Measurements from ENCODE around the gene DAZAP2. TPM values are rescaled to one million over a fixed set of nuclear protein-coding genes. Genes with fewer than 3 reads are reported as not detected.
"Not testable (repeated sequence)": the region's sequence is repeated elsewhere in the genome, so short reads cannot be mapped to it uniquely, and the experiment has no call there.

The DAZAP2 gene
- total RNA-seq, 1 experiment from 2014 or later = 74.2 TPM

DNA sequence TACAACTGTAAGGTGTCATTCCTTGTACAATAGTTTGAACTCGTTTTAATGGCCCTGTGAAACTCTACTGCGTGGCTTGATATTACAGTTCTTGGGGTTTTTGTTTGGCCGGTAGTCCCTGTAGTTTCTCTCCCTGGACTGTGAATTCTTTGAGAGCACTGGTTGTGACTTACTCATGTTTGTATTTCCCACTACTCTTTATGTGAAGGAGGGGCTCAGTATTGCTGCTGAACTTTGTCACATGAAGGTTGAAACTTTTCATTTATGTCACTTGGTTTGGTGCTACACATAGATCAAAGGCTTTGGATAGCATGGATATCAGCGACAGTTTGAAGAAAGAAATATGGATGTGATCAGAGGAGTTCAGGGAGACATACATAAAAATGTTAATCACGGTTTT is 19.3 kb upstream of the DAZAP2 start:
- intact Hi-C loops (cut with micrococcal nuclease) = loop anchor here (1.0 to 5.0 kb wide), 3 partner anchors 20 to 172 kb away; partner anchors contain the start of genes LETMD1 and TFCP2
- Mint-ChIP-seq H3K4me3 (ENCODE audit: unreplicated experiment) (no peak overlapping the region), H3K4me1 (ENCODE audit: insufficient read depth, unreplicated experiment) (peaks cover 6% of the 10 kb centered on the region), H3K27me3 (ENCODE audit: insufficient read depth, unreplicated experiment) (no peaks in the 10 kb centered on the region), H3K27ac (ENCODE audit: low read depth, unreplicated experiment) (no peak overlapping the region), H3K9me3 (ENCODE audit: unreplicated experiment) (no peaks in the 10 kb centered on the region), H3K36me3 (ENCODE audit: insufficient read depth, unreplicated experiment) (no peaks in the 10 kb centered on the region)
- DNase-seq (ENCODE audit: unreplicated experiment) = no peak
- ChIA-PET CTCF (interaction anchor here (1.6 kb wide), 2 partner anchors 11 to 15 kb away, joined by 5 to 7 read pairs; no protein-coding TSS in a partner anchor), POLR2A (interaction anchor here (1.2 to 3.3 kb wide), 5 partner anchors 10 to 137 kb away, joined by 3 to 38 read pairs (median 6); partner anchors contain the start of gene DAZAP2)
- no TSS peak for BruUV-seq (replicated peaks)
- TF ChIP-seq, protein P1, sequence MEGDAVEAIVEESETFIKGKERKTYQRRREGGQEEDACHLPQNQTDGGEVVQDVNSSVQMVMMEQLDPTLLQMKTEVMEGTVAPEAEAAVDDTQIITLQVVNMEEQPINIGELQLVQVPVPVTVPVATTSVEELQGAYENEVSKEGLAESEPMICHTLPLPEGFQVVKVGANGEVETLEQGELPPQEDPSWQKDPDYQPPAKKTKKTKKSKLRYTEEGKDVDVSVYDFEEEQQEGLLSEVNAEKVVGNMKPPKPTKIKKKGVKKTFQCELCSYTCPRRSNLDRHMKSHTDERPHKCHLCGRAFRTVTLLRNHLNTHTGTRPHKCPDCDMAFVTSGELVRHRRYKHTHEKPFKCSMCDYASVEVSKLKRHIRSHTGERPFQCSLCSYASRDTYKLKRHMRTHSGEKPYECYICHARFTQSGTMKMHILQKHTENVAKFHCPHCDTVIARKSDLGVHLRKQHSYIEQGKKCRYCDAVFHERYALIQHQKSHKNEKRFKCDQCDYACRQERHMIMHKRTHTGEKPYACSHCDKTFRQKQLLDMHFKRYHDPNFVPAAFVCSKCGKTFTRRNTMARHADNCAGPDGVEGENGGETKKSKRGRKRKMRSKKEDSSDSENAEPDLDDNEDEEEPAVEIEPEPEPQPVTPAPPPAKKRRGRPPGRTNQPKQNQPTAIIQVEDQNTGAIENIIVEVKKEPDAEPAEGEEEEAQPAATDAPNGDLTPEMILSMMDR (IDR thresholded peaks at IDR 0.05; ENCODE audit: unreplicated experiment) = no peak

DNA sequence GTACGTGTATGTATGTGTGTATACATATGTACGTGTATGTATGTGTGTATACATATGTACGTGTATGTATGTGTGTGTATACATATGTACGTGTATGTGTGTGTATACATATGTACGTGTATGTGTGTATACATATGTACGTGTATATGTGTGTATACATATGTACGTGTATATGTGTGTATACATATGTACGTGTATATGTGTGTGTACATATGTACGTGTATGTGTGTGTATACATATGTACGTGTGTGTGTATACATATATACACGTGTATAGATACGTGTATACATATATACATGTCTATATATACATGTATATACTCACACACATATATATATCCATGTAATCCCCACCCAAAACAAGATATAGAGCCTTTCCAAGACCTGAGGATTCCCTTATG is 18.8 kb upstream of the DAZAP2 start:
- not testable (repeated sequence) for BruUV-seq (replicated peaks)

DNA sequence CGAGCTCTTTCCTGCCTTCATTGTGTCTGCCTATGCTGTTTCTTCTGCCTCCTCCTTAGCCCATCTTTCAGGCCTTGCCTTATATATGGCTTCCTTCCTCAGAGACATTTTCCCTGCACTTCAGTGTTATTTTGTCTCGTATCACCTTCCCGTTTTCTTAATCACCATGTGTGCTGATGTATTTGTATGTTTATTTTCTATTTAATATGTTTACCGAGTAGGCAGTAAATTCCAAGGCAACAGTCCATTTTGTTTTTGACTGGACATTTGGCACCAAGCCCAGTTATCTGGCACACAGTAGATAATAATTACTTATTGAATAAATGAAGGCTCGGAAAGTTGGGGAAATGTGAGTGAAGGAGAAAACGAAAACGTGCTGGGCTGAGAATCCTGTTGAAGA is 16.2 kb upstream of the DAZAP2 start:
- Mint-ChIP-seq H3K27ac (ENCODE audit: low read depth, unreplicated experiment) (no peak overlapping the region), H3K4me1 (ENCODE audit: insufficient read depth, unreplicated experiment) (peaks cover 6% of the 10 kb centered on the region), H3K36me3 (ENCODE audit: insufficient read depth, unreplicated experiment) (no peaks in the 10 kb centered on the region), H3K9me3 (ENCODE audit: unreplicated experiment) (no peaks in the 10 kb centered on the region), H3K4me3 (ENCODE audit: unreplicated experiment) (no peak overlapping the region), H3K27me3 (ENCODE audit: insufficient read depth, unreplicated experiment) (no peaks in the 10 kb centered on the region)
- intact Hi-C loops (cut with micrococcal nuclease) = no loop called here
- TF ChIP-seq, protein P1 (IDR thresholded peaks at IDR 0.05; ENCODE audit: unreplicated experiment) = no peak
- CTCF ChIA-PET = interaction anchor here (0.6 kb wide), 1 partner anchor 24 kb away, joined by 3 read pairs; no protein-coding TSS in a partner anchor
- no TSS peak for BruUV-seq (replicated peaks)
- POLR2A ChIA-PET = interaction anchor here (2.1 kb wide), 1 partner anchor 16 kb away, joined by 11 read pairs; the partner anchor contains the start of gene DAZAP2
- no peak for DNase-seq (ENCODE audit: unreplicated experiment)

More for the DNA sequence above, 18.8 kb upstream of the DAZAP2 start:
- intact Hi-C loops (cut with micrococcal nuclease) = loop anchor here (1.0 to 5.0 kb wide), 3 partner anchors 19 to 173 kb away; partner anchors contain the start of genes LETMD1 and TFCP2
- H3K27me3 Mint-ChIP-seq (ENCODE audit: insufficient read depth, unreplicated experiment); DNase-seq (ENCODE audit: unreplicated experiment); POLR2A ChIA-PET; H3K4me1 Mint-ChIP-seq (ENCODE audit: insufficient read depth, unreplicated experiment); H3K9me3 Mint-ChIP-seq (ENCODE audit: unreplicated experiment); H3K36me3 Mint-ChIP-seq (ENCODE audit: insufficient read depth, unreplicated experiment); H3K4me3 Mint-ChIP-seq (ENCODE audit: unreplicated experiment); H3K27ac Mint-ChIP-seq (ENCODE audit: low read depth, unreplicated experiment): not testable (repeated sequence)
- CTCF ChIA-PET = interaction anchor here (0.6 kb wide), 1 partner anchor 175 kb away, joined by 3 read pairs; no protein-coding TSS in a partner anchor

DNA sequence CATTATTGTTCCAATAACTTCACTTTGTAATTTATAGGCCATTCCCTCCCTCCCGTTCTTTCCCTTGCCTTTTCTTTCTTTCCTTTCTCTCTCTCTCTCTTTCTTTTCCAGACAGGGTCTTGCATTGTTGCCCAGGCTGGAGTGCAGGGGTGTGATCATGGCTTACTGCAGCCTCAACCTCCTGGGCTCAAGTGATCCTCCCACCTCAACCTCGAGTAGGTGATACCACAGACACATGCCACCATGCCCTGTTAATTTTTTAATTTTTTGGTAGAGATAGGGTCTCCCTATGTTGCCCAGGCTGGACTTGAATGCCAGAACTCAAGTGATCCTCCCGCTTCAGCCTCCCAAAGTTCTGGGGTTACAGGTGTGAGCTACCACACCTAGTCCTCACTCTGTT is 14.0 kb upstream of the DAZAP2 start:
- no peaks in the 10 kb centered on the region for H3K36me3 Mint-ChIP-seq (ENCODE audit: insufficient read depth, unreplicated experiment)
- BruUV-seq (replicated peaks) = no TSS peak
- ChIA-PET CTCF (no interaction called here), POLR2A (no interaction called here)
- intact Hi-C loops (cut with micrococcal nuclease) = no loop called here
- H3K27ac Mint-ChIP-seq (ENCODE audit: low read depth, unreplicated experiment) = no peak overlapping the region
- no peak overlapping the region for H3K4me3 Mint-ChIP-seq (ENCODE audit: unreplicated experiment)
- DNase-seq (ENCODE audit: unreplicated experiment) = no peak
- no peaks in the 10 kb centered on the region for H3K27me3 Mint-ChIP-seq (ENCODE audit: insufficient read depth, unreplicated experiment)
- H3K4me1 Mint-ChIP-seq (ENCODE audit: insufficient read depth, unreplicated experiment) = no peaks in the 10 kb centered on the region
- no peaks in the 10 kb centered on the region for H3K9me3 Mint-ChIP-seq (ENCODE audit: unreplicated experiment)
- TF ChIP-seq, protein P1 (IDR thresholded peaks at IDR 0.05; ENCODE audit: unreplicated experiment) = no peak
